ENCODE results near the gene CYP2D6.
A peak's percentile ranks its signal among the peaks of the same experiment; 100 is the strongest.

The CYP2D6 gene

GRCh38 chr22:42084874-42085273, 45.7 kb downstream of the CYP2D6 start:
- no peak for DNase-seq (ENCODE audit: low read depth)

DNA sequence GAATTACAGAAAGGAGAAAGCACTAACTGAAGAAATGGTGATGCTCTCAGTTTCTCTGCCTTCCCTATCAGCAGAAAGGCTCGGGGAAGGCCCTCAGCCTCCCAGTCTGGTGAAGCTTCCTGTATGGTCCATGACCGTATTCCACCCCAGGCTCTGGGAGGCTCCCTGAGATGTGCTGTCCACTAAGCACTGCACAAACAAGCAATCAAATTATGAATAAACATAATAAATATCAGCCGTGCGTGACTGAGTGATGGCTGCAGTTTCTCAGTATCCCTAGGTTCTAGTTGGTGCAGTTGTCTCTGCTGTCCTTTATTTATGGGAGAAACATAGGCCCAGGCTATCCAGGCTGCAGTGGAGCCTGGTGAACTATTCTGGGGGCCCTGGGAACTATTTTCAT, 47.5 kb downstream of the CYP2D6 start:
- DNase-seq (ENCODE audit: low read depth): no peak

GRCh38 chr22:42080287-42080686, 50.3 kb downstream of the CYP2D6 start:
- DNase-seq (ENCODE audit: low read depth): no peak

- DNase-seq (ENCODE audit: low read depth): peak; percentile 94
Observed at GRCh38 chr22:42079319-42080251, 51.0 kb downstream of the CYP2D6 start, which contains the start of gene SMDT1. Gene SMDT1, plus strand, starts transcription at chr22:42079700. Its CDS starts 69 bp downstream, at chr22:42079769.

- DNase-seq (ENCODE audit: low read depth): no peak
Observed at GRCh38 chr22:42078469-42079318, 51.9 kb downstream of the CYP2D6 start.

DNA sequence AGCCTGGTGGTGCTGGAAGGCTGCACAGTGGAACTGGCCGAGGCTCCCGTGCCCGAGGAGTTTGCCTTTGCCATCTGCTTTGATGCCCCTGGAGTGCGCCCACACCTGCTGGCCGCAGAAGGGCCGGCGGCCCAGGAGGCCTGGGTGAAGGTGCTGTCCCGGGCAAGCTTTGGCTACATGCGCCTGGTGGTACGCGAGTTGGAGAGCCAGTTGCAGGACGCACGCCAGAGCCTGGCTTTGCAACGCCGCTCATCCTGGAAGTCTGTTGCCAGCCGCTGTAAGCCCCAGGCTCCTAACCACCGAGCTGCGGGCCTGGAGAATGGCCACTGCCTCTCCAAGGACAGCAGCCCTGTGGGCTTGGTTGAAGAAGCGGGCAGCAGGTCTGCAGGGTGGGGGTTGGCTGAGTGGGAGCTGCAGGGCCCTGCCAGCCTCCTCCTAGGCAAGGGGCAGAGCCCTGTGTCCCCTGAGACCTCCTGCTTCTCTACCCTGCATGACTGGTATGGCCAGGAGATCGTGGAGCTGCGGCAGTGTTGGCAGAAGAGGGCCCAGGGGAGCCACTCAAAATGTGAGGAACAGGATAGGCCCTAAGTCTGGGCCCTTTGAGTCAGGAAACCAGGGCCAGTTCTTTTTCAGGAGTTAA, 53.0 kb downstream of the CYP2D6 start:
- DNase-seq (ENCODE audit: low read depth): no peak

- no peak for DNase-seq (ENCODE audit: low read depth)
Observed at GRCh38 chr22:42076764-42077485, 53.7 kb downstream of the CYP2D6 start.

All from stimulated activated CD8-positive, alpha-beta memory T cell treated with anti-CD3 and anti-CD28 coated beads, Interleukin-7, amount 100 ng/mL, for 24 hours (primary cell).